Right cardiac atrium (tissue), 5 donors: ENCODE measurements around the gene CDC42BPB. TPM values are rescaled to one million over a fixed set of nuclear protein-coding genes. Genes with fewer than 3 reads are reported as not detected.

ENCODE experiments used
- ATAC-seq, 2 donors: fragments of 200-7000 bp; cut with Tn5 transposase; one replicate each; pipeline versions ENCODE4 v1.8.0 to v1.9.1; 2020; ENCODE audit warnings: moderate library complexity in 2 of 2, mild to moderate bottlenecking in 1 of 2
- DNase-seq, 3 donors: peaks; one replicate each; pipeline ENCODE4 v3.0.0-alpha.2; 2020
- H3K27ac ChIP-seq: one replicate; pipeline ENCODE4 v1.5.1; 2013; ENCODE audit warnings: mild to moderate bottlenecking, low read length, control low read depth, moderate library complexity
- H3K27me3 ChIP-seq: one replicate; pipeline ENCODE4 v1.6.1; 2013; ENCODE audit not compliant: control insufficient read depth, insufficient read depth
- H3K4me1 ChIP-seq: one replicate; pipeline ENCODE4 v1.6.1; 2013; ENCODE audit warnings: low read length; ENCODE audit not compliant: control insufficient read depth, insufficient read depth
- H3K4me3 ChIP-seq: one replicate; pipeline ENCODE4 v1.5.1; 2013; ENCODE audit warnings: low read length, control low read depth
- H3K9me3 ChIP-seq: one replicate; pipeline ENCODE4 v1.6.1; 2013; ENCODE audit warnings: low read length; ENCODE audit not compliant: control insufficient read depth
- WGBS: extraction: QIAGEN DNeasy Blood & Tissue Kit; methylation state at CpG from one replicate; pipeline ENCODE4 v1.1.7; 2013; 5-methylcytosine and 5-hydroxymethylcytosine counted together
- intact Hi-C, 4 donors: fragments of 100-400 bp; cut with DNase I; formaldehyde crosslinking; loops; one replicate each; pipeline versions ENCODE4 v1.11.0 to v1.14.0; 2022 to 2023
- polyA plus RNA-seq: library from polyadenylated mRNA; stranded (reverse); fragments of 200-250 nt; gene quantifications from one replicate; pipeline ENCODE4 v1.2.3, GENCODE V29; 2013
- total RNA-seq, 4 donors: library from RNA; stranded (reverse); fragmentation: NEBNext Ultra II Directional; extraction: Animal tissue kit (Norgen Biotek cat#: 25700); gene quantifications; one replicate each; pipeline ENCODE4 v1.2.1, GENCODE V29; 2021
- donor health status: healthy with polysubstance abuse.
- donor health status: DM: no; HTN: yes; CAD: no.
- donor health status: DM: no; HTN: no; CAD: no.
- donor health status: DM: no; HTN: yes; CAD: no; lungs with severe emphysema.
- donor health status: DM: yes; HTN: yes; CAD: no.

The CDC42BPB gene
- total and polyA plus RNA-seq, 5 donors = 42.5 to 82.5 (median 69.7) TPM

DNA sequence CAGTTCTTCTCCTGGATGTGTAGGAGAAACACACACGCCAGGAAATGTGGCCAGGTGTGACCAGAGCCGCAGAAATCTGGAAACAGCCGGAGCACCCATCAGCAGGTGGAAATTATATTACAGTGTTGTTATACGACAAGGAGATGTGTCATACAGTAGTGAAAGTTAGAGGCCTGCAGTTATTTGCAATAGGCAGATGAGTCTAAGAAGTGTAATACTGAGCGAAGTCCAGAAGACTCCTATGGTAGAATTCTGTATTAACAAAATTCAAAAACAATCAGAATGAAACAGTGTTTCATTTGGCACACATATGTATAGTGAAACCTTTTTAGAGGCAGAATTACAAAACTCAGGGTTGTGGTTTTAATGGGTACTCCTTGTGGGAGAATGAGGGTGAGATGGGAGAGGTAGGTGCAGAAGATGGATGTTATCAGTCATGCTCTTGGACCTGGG is 174.2 kb downstream of the CDC42BPB start:
- H3K9me3 ChIP-seq = no peaks in the 10 kb centered on the region
- H3K27ac ChIP-seq = no peak overlapping the region
- no peaks in the 10 kb centered on the region for H3K27me3 ChIP-seq
- DNase-seq (no peak), ATAC-seq (no peak)
- H3K4me1 ChIP-seq = no peaks in the 10 kb centered on the region
- WGBS = 93% methylated on average over 5 of the region's 5 CpGs
- intact Hi-C loops = no loop called here
- no peak overlapping the region for H3K4me3 ChIP-seq

Other genes starting within 250 kb of the CDC42BPB start
- gene AMN, start 134.9 kb downstream of the CDC42BPB start, total RNA-seq = under 1 TPM in 2 of 4 donors, not detected in 2; 0.37 to 0.58 TPM
- gene AMN, start 134.9 kb downstream of the CDC42BPB start, polyA plus RNA-seq = 0.48 TPM
- not detected for gene LBHD2, start 26.7 kb upstream of the CDC42BPB start, total RNA-seq
- gene LBHD2, start 26.7 kb upstream of the CDC42BPB start, polyA plus RNA-seq = not detected
- gene EXOC3L4, start 37.2 kb upstream of the CDC42BPB start, total RNA-seq = 1 to 10 TPM in 3 of 4 donors, under 1 TPM in 1; 0.63 to 2.5 (median 1.1) TPM
- gene EXOC3L4, start 37.2 kb upstream of the CDC42BPB start, polyA plus RNA-seq = 1.4 TPM
- 10 to 100 TPM; 41.5 to 51.3 (median 49.4) TPM for gene TNFAIP2, start 65.9 kb upstream of the CDC42BPB start, total RNA-seq
- gene TNFAIP2, start 65.9 kb upstream of the CDC42BPB start, polyA plus RNA-seq = 46.7 TPM